Vagina (tissue), 2 donors: ENCODE measurements around the gene MED12L. TPM values are rescaled to one million over a fixed set of nuclear protein-coding genes. Genes with fewer than 3 reads are reported as not detected.
A peak's percentile ranks its signal among the peaks of the same experiment; 100 is the strongest.

Experiments
- DNase-seq, 2 donors: peaks; one replicate each; pipeline ENCODE4 v3.0.0-alpha.2; 2017; ENCODE audit errors: extremely low spot score in 2 of 2
- H3K27ac ChIP-seq: fragments of 200-600 bp; sonication (generic); one replicate; pipeline ENCODE4 v1.5.1; 2019
- H3K27me3 ChIP-seq: fragments of 200-600 bp; sonication (generic); one replicate; pipeline ENCODE4 v1.5.1; 2019
- H3K36me3 ChIP-seq, 2 donors: fragments of 200-600 bp; sonication (generic); one replicate each; pipeline ENCODE4 v1.5.1; 2017 to 2019
- H3K4me1 ChIP-seq: fragments of 200-600 bp; sonication (generic); one replicate; pipeline ENCODE4 v1.5.1; 2019
- H3K4me3 ChIP-seq, 2 donors: fragments of 200-600 bp; sonication (generic); 1 replicate in 1 of 2; 2 replicates in 1 of 2; pipeline ENCODE4 v1.5.1; 2016 to 2019
- H3K9me3 ChIP-seq: fragments of 200-600 bp; sonication (generic); one replicate; pipeline ENCODE4 v1.5.1; 2019
- CTCF ChIP-seq, 3 experiments: fragments of 450-650 bp in 2 of 3; fragments of 200-600 bp in 1 of 3; sonication (generic) in 1 of 3; IDR thresholded peaks; one replicate each; pipeline ENCODE4 v1.5.1; 2017 to 2019; ENCODE audit warnings: antibody characterized with exemption in 3 of 3, mild to moderate bottlenecking in 2 of 3, moderate library complexity in 2 of 3
- POLR2A ChIP-seq, 2 donors: fragments of 450-650 bp; IDR thresholded peaks; one replicate each; pipeline ENCODE4 v1.6.1; 2017; ENCODE audit warnings: antibody characterized with exemption in 2 of 2, mild to moderate bottlenecking in 2 of 2, moderate library complexity in 2 of 2
- POLR2AphosphoS5 ChIP-seq, 2 donors: sonication (generic); formaldehyde crosslinking; IDR thresholded peaks; one replicate each; pipeline ENCODE4 v1.9.0; 2017; ENCODE audit warnings: antibody characterized with exemption in 2 of 2, mild to moderate bottlenecking in 2 of 2, low read depth in 1 of 2; ENCODE audit not compliant: insufficient read depth in 1 of 2
- intact Hi-C: fragments of 100-400 bp; cut with DNase I; formaldehyde crosslinking; loops from one replicate; pipeline ENCODE4 v1.15.1; 2023
- total RNA-seq: library from RNA; depleted of rRNA; stranded (reverse); fragments of >200 nt; gene quantifications from one replicate; pipeline ENCODE4 v1.2.3, GENCODE V29; 2016

MED12L gene
- total RNA-seq, 1 donor from 2014 or later = 1.7 TPM

- no peak overlapping the region for H3K27ac ChIP-seq
Measured at GRCh38 chr3:151213881-151214280, 128.4 kb downstream of the MED12L start.

DNA sequence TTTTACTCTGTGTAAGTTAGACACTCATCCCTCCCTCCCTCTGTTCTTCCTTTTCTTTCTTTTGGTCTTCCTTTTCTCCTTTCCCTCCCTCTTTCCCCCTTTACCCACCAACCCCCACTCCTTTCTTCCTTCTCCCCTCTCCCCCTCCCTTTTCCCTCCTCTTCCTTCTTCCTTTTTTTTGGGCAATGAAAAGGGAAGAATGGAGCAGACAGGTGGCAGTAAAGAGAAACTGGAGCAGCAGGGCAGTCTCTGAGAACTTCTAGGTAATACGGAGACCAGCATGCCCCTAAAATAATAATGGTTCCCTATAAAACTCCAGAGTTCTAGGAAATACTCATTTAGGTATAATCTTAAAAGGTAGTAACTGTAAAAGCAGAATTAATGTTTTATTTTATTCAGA, 129.0 kb downstream of the MED12L start:
- no peak for DNase-seq
- H3K4me3 ChIP-seq = no peak overlapping the region
- H3K27ac ChIP-seq = no peak overlapping the region
- H3K4me1 ChIP-seq = no peaks in the 10 kb centered on the region
- intact Hi-C loops = no loop called here
- TF ChIP-seq POLR2A (IDR thresholded peaks at IDR 0.05) (no peak), CTCF (IDR thresholded peaks at IDR 0.05) (no peak), POLR2AphosphoS5 (IDR thresholded peaks at IDR 0.05; ENCODE audit: insufficient read depth in 1 of 2, low read depth in 1 of 2) (no peak)
- H3K9me3 ChIP-seq = no peaks in the 10 kb centered on the region
- H3K27me3 ChIP-seq = no peaks in the 10 kb centered on the region
- H3K36me3 ChIP-seq = peaks cover 0 to 5% of the 10 kb centered on the region in 2 donors

More at GRCh38 chr3:151213881-151214280, 128.4 kb downstream of the MED12L start:
- Histone ChIP-seq H3K4me1 (no peaks in the 10 kb centered on the region), H3K4me3 (no peak overlapping the region), H3K36me3 (peaks cover 0 to 5% of the 10 kb centered on the region in 2 donors), H3K9me3 (no peaks in the 10 kb centered on the region), H3K27me3 (no peaks in the 10 kb centered on the region)
- no peak for DNase-seq
- TF ChIP-seq CTCF (IDR thresholded peaks at IDR 0.05) (no peak), POLR2AphosphoS5 (IDR thresholded peaks at IDR 0.05; ENCODE audit: insufficient read depth in 1 of 2, low read depth in 1 of 2) (no peak), POLR2A (IDR thresholded peaks at IDR 0.05) (no peak)
- intact Hi-C loops = no loop called here

GRCh38 chr3:151216641-151217607, 131.5 kb downstream of the MED12L start:
- no peak for TF ChIP-seq POLR2A (IDR thresholded peaks at IDR 0.05)
- Histone ChIP-seq H3K27me3 (no peaks in the 10 kb centered on the region), H3K4me1 (no peaks in the 10 kb centered on the region), H3K9me3 (no peaks in the 10 kb centered on the region), H3K4me3 (no peak overlapping the region), H3K27ac (no peak overlapping the region), H3K36me3 (peaks cover 0 to 5% of the 10 kb centered on the region in 2 donors)
- DNase-seq = no peak
- intact Hi-C loops = no loop called here

GRCh38 chr3:151218136-151218535, 132.7 kb downstream of the MED12L start:
- Histone ChIP-seq H3K27me3 (no peaks in the 10 kb centered on the region), H3K9me3 (no peaks in the 10 kb centered on the region), H3K4me1 (no peaks in the 10 kb centered on the region), H3K36me3 (peaks cover 0 to under 1% of the 10 kb centered on the region in 2 donors), H3K4me3 (no peak overlapping the region), H3K27ac (no peak overlapping the region)
- intact Hi-C loops = no loop called here
- TF ChIP-seq POLR2AphosphoS5 (IDR thresholded peaks at IDR 0.05; ENCODE audit: insufficient read depth in 1 of 2, low read depth in 1 of 2) (no peak), CTCF (IDR thresholded peaks at IDR 0.05) (no peak), POLR2A (IDR thresholded peaks at IDR 0.05) (no peak)
- DNase-seq = no peak

DNA sequence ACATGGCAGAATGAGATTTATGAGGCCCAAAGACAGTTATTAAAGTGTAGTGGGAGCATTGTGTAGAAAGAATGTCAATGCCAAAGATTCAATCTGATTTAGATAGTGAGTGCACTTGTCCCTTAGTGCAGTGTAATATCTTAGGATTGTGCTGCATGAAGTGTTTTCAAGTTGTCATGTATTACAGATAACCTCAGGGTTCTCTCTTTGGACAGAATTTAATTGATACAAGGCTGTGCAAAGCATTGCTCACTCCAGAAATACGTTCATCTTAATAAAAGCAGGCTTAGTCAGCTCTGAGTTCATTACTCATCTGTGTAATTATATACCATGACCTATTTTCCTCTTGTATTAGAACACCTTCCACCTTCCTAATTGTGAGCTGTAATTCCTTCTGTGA, 133.6 kb downstream of the MED12L start:
- DNase-seq = no peak
- Histone ChIP-seq H3K27me3 (no peaks in the 10 kb centered on the region), H3K4me3 (no peak overlapping the region), H3K36me3 (no peaks in the 10 kb centered on the region), H3K4me1 (no peaks in the 10 kb centered on the region), H3K27ac (no peak overlapping the region), H3K9me3 (no peaks in the 10 kb centered on the region)
- TF ChIP-seq POLR2A (IDR thresholded peaks at IDR 0.05) = no peak
- TF ChIP-seq POLR2AphosphoS5 (IDR thresholded peaks at IDR 0.05; ENCODE audit: insufficient read depth in 1 of 2, low read depth in 1 of 2) = peak in 1 of 2 donors; percentile 23
- TF ChIP-seq CTCF (IDR thresholded peaks at IDR 0.05) = no peak
- intact Hi-C loops = no loop called here
